GM21381 (cell line): Measurements from ENCODE around the gene ZIC5.
A peak's percentile ranks its signal among the peaks of the same experiment; 100 is the strongest.

Source experiments
- ATAC-seq: cut with Tn5 transposase; IDR thresholded peaks from one replicate; pipeline ENCODE4 v1.9.1; 2021; ENCODE audit warnings: mild to moderate bottlenecking, moderate library complexity; ENCODE audit not compliant: unreplicated experiment

ZIC5 gene

GRCh38 chr13:99941086-99941485 lies 30.5 kb downstream of the ZIC5 start:
- no peak for ATAC-seq

GRCh38 chr13:99938635-99939034 lies 32.9 kb downstream of the ZIC5 start:
- no peak for ATAC-seq

GRCh38 chr13:99935772-99936171 lies 35.8 kb downstream of the ZIC5 start:
- ATAC-seq: no peak

GRCh38 chr13:99932912-99933311 lies 38.7 kb downstream of the ZIC5 start:
- ATAC-seq: no peak

- ATAC-seq: no peak
These were observed 40.6 kb downstream of the ZIC5 start for GRCh38 chr13:99930925-99931324.

- ATAC-seq: no peak
These were observed 41.7 kb downstream of the ZIC5 start for GRCh38 chr13:99929866-99930265.

- no peak for ATAC-seq
These were observed 45.4 kb downstream of the ZIC5 start for GRCh38 chr13:99926014-99926731.

GRCh38 chr13:99923877-99924582 lies 47.5 kb downstream of the ZIC5 start:
- no peak for ATAC-seq

GRCh38 chr13:99922631-99923404 lies 48.7 kb downstream of the ZIC5 start:
- no peak for ATAC-seq

- ATAC-seq: no peak
These were observed 52.4 kb downstream of the ZIC5 start for GRCh38 chr13:99919132-99919531.

- peak; percentile 86 for ATAC-seq
These were observed 55.0 kb downstream of the ZIC5 start for GRCh38 chr13:99916366-99917103.

GRCh38 chr13:99913167-99913566 lies 58.4 kb downstream of the ZIC5 start:
- ATAC-seq: no peak
